Adrenal gland (tissue), 5 donors: ENCODE results near the gene TIMP2.

Source experiments
- CTCF ChIP-seq, 6 experiments: fragments of 450-650 bp in 4 of 6; fragments of 200-600 bp in 2 of 6; sonication (generic) in 1 of 6; IDR thresholded peaks; 1 replicate in 5 of 6; 2 replicates in 1 of 6; pipeline versions ENCODE4 v1.5.1 to v1.8.0; 2016 to 2021; ENCODE audit warnings: antibody characterized with exemption in 6 of 6, mild to moderate bottlenecking in 2 of 6, moderate library complexity in 1 of 6
- POLR2A ChIP-seq, 2 donors: fragments of 450-650 bp; IDR thresholded peaks; one replicate each; pipeline ENCODE4 v1.6.1; 2017; ENCODE audit warnings: antibody characterized with exemption in 2 of 2, mild to moderate bottlenecking in 2 of 2, moderate library complexity in 1 of 2
- donor health status: DM: no; HTN: no; CAD: no.

GRCh38 chr17:78967782-78968362, 42.7 kb upstream of the TIMP2 start:
- TF ChIP-seq POLR2A (IDR thresholded peaks at IDR 0.05) (no peak), CTCF (IDR thresholded peaks at IDR 0.05) (no peak)
